Right lobe of liver (tissue), 6 donors: Measurements from ENCODE around the gene CLCA4. TPM values are rescaled to one million over a fixed set of nuclear protein-coding genes. Genes with fewer than 3 reads are reported as not detected.

Experiments used
- ATAC-seq, 4 donors: fragments of 200-7000 bp; cut with Tn5 transposase; one replicate each; pipeline ENCODE4 v1.9.1; 2020; ENCODE audit warnings: mild to moderate bottlenecking in 4 of 4, moderate library complexity in 4 of 4
- DNase-seq, 3 donors: peaks; one replicate each; pipeline ENCODE4 v3.0.0-alpha.2; 2020
- H3K27ac ChIP-seq, 3 donors: fragments of 200-600 bp; one replicate each; pipeline ENCODE4 v1.8.0; 2022
- H3K27me3 ChIP-seq, 2 donors: fragments of 200-600 bp; one replicate each; pipeline ENCODE4 v1.8.0; 2022
- H3K36me3 ChIP-seq, 4 donors: fragments of 200-600 bp; sonication (generic) in 1 of 4; one replicate each; pipeline versions ENCODE4 v1.5.1 to v1.8.0; 2017 to 2022; ENCODE audit warnings: control low read depth in 1 of 4
- H3K4me1 ChIP-seq, 4 donors: fragments of 200-600 bp; sonication (generic) in 1 of 4; one replicate each; pipeline versions ENCODE4 v1.5.1 to v1.8.0; 2017 to 2022; ENCODE audit warnings: control low read depth in 1 of 4
- H3K4me3 ChIP-seq, 3 donors: fragments of 200-600 bp; one replicate each; pipeline ENCODE4 v1.8.0; 2022
- H3K9me3 ChIP-seq, 4 donors: fragments of 200-600 bp; sonication (generic) in 1 of 4; one replicate each; pipeline versions ENCODE4 v1.5.1 to v1.8.0; 2017 to 2022; ENCODE audit warnings: control low read depth in 1 of 4
- CTCF ChIP-seq, 4 donors: fragments of 200-600 bp in 3 of 4; fragments of 450-650 bp in 1 of 4; IDR thresholded peaks; one replicate each; pipeline versions ENCODE4 v1.5.1 to v1.8.0; 2016 to 2022; ENCODE audit warnings: antibody characterized with exemption in 4 of 4, mild to moderate bottlenecking in 2 of 4
- POLR2A ChIP-seq: fragments of 450-650 bp; IDR thresholded peaks from one replicate; pipeline ENCODE4 v1.6.1; 2017; ENCODE audit warnings: antibody characterized with exemption, mild to moderate bottlenecking
- WGBS: methylation state at CpG from one replicate; pipeline ENCODE4 v1.1.6; 2018; ENCODE audit warnings: low coverage, low lambda C conversion rate; ENCODE audit not compliant: insufficient coverage; ENCODE audit errors: missing lambda C conversion rate; 5-methylcytosine and 5-hydroxymethylcytosine counted together
- intact Hi-C, 2 donors: fragments of 100-400 bp; cut with DNase I; formaldehyde crosslinking; loops; one replicate each; pipeline versions ENCODE4 v1.11.2 to v1.14.1; 2022
- total RNA-seq, 6 experiments: library from RNA; depleted of rRNA in 2 of 6; stranded (reverse); fragments of >200 nt in 2 of 6; fragmentation: NEBNext Ultra II Directional in 3 of 6; extraction: Animal tissue kit (Norgen Biotek cat#: 25700) in 3 of 6; gene quantifications; one replicate each; pipeline versions ENCODE4 v1.1.0 to v1.2.4, GENCODE V29; 2016 to 2023
- donor health status: DM: no; HTN: yes; CAD: no.
- donor health status: DM: no; HTN: no; CAD: no.
- donor health status: DM: no; HTN: no; CAD: no.
- donor health status: DM: no; HTN: yes; CAD: no.
- donor health status: DM: no; HTN: yes; CAD: no.

The CLCA4 gene
- total RNA-seq, 6 experiments from 2014 or later, result 0.07 TPM; not detected in 5

GRCh38 chr1:86581231-86581630 is 34.4 kb downstream of the CLCA4 start:
- DNase-seq (no peak), ATAC-seq (no peak)
- TF ChIP-seq CTCF (IDR thresholded peaks at IDR 0.05) (no peak), POLR2A (no peak)
- Histone ChIP-seq H3K27me3 (no peaks in the 10 kb centered on the region), H3K27ac (no peak overlapping the region), H3K9me3 (no peaks in the 10 kb centered on the region), H3K4me3 (no peak overlapping the region), H3K36me3 (no peaks in the 10 kb centered on the region), H3K4me1 (no peaks in the 10 kb centered on the region)
- 67% methylated on average over 1 of the region's 1 CpG for WGBS
- intact Hi-C loops, result no loop called here

GRCh38 chr1:86582161-86582560 is 35.3 kb downstream of the CLCA4 start:
- WGBS, result 83% methylated on average over 1 of the region's 1 CpG
- no peaks in the 10 kb centered on the region for H3K9me3 ChIP-seq

GRCh38 chr1:86583032-86583431 is 36.2 kb downstream of the CLCA4 start:
- H3K4me3 ChIP-seq, result no peak overlapping the region
- H3K4me1 ChIP-seq, result no peaks in the 10 kb centered on the region
- ATAC-seq (no peak), DNase-seq (no peak)
- H3K9me3 ChIP-seq, result no peaks in the 10 kb centered on the region
- no peak for TF ChIP-seq CTCF (IDR thresholded peaks at IDR 0.05)
- TF ChIP-seq POLR2A, result no peak
- 73% methylated on average over 1 of the region's 1 CpG for WGBS
- H3K27me3 ChIP-seq, result no peaks in the 10 kb centered on the region
- intact Hi-C loops, result no loop called here
- H3K27ac ChIP-seq, result no peak overlapping the region
- no peaks in the 10 kb centered on the region for H3K36me3 ChIP-seq

More at GRCh38 chr1:86582161-86582560, 35.3 kb downstream of the CLCA4 start:
- Histone ChIP-seq H3K36me3 (no peaks in the 10 kb centered on the region), H3K4me1 (no peaks in the 10 kb centered on the region), H3K27me3 (no peaks in the 10 kb centered on the region), H3K27ac (no peak overlapping the region), H3K4me3 (no peak overlapping the region)
- ATAC-seq (no peak), DNase-seq (no peak)
- no peak for TF ChIP-seq CTCF (IDR thresholded peaks at IDR 0.05)
- TF ChIP-seq POLR2A, result no peak
- intact Hi-C loops, result no loop called here

- Histone ChIP-seq H3K4me1 (no peaks in the 10 kb centered on the region), H3K4me3 (no peak overlapping the region), H3K9me3 (no peaks in the 10 kb centered on the region), H3K36me3 (no peaks in the 10 kb centered on the region), H3K27me3 (no peaks in the 10 kb centered on the region), H3K27ac (no peak overlapping the region)
- ATAC-seq (no peak), DNase-seq (no peak)
- 53% methylated on average over 3 of the region's 3 CpGs for WGBS
- intact Hi-C loops, result no loop called here
- TF ChIP-seq POLR2A (no peak), CTCF (IDR thresholded peaks at IDR 0.05) (no peak)
These were observed 36.7 kb downstream of the CLCA4 start for GRCh38 chr1:86583593-86583992.

GRCh38 chr1:86594284-86594770 is 47.4 kb downstream of the CLCA4 start:
- no peak for TF ChIP-seq POLR2A
- TF ChIP-seq CTCF (IDR thresholded peaks at IDR 0.05), result no peak
- intact Hi-C loops, result no loop called here
- Histone ChIP-seq H3K27me3 (no peaks in the 10 kb centered on the region), H3K4me3 (no peak overlapping the region), H3K9me3 (no peaks in the 10 kb centered on the region), H3K27ac (no peak overlapping the region), H3K4me1 (no peaks in the 10 kb centered on the region), H3K36me3 (no peaks in the 10 kb centered on the region)
- DNase-seq (no peak), ATAC-seq (peak in 1 of 4 donors; percentile 26)
